GM12873 (cell line): Measurements from ENCODE around the gene SFRP2.

Experiments used
- TF ChIP-seq, protein P1 (sequence below): IDR thresholded peaks from 2 replicates; pipeline ENCODE4 v1.5.1; 2012; ENCODE audit warnings: low read depth, mild to moderate bottlenecking, moderate library complexity, low read length, control low read depth; ENCODE audit not compliant: insufficient read depth; ENCODE audit errors: missing control alignments

Gene SFRP2

DNA sequence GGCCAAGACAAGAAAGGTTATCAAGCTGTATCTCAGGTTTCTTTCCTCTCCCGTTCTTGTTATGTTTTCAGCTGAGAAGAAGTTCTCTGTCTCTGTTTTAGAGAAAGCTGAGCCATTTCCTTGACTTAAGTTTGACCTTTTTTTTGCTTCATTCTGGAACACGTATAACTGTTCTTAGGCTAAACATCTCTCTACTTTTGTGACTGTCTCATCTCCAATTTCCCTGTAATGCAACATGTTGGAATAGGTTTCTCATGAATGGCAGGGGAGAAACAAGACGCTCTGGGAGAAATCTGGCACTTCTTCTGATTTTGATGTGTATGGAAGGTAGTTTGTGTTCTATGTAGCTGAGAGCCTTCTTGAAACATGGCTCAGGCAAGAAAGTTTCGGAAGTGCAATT lies 36.2 kb upstream of the SFRP2 start:
- TF ChIP-seq, protein P1, sequence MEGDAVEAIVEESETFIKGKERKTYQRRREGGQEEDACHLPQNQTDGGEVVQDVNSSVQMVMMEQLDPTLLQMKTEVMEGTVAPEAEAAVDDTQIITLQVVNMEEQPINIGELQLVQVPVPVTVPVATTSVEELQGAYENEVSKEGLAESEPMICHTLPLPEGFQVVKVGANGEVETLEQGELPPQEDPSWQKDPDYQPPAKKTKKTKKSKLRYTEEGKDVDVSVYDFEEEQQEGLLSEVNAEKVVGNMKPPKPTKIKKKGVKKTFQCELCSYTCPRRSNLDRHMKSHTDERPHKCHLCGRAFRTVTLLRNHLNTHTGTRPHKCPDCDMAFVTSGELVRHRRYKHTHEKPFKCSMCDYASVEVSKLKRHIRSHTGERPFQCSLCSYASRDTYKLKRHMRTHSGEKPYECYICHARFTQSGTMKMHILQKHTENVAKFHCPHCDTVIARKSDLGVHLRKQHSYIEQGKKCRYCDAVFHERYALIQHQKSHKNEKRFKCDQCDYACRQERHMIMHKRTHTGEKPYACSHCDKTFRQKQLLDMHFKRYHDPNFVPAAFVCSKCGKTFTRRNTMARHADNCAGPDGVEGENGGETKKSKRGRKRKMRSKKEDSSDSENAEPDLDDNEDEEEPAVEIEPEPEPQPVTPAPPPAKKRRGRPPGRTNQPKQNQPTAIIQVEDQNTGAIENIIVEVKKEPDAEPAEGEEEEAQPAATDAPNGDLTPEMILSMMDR: no peak

DNA sequence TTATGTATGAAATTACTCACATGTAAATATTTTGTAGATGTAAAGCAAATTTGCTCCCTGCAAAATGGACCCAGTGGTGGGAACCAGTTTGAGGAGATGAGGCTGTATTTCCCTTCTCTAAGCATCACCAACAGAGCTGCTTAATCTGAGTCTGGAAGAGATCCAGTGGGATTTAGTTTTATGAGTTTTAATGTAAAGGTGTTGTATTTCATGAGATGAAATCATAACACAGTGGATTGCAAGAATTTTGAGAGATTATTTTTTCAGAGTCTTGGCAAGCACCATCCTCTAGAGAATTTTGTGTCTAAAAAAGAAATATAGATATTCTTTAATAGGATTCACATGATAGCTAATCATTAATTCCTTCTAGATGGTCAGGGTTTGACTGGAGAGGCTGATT lies 35.6 kb upstream of the SFRP2 start:
- TF ChIP-seq, protein P1: no peak

DNA sequence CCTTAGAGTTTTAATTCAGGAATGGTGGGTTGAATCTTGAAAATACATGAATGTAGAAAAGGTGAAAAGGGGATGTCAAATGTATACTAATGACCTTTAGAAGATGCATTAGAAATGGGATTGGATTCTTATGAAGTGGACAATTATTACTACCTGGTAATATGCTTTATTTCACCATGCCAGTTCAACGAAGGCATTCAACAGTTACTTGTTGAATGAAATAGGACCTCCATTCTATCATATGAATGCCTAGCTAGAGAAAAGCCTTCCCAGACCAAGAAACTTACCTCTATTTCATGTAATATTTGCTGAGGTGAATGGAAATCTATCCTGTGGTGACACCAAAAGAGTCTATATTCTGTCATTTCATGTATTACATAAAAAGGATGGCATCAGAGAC lies 34.6 kb upstream of the SFRP2 start:
- TF ChIP-seq, protein P1: no peak

DNA sequence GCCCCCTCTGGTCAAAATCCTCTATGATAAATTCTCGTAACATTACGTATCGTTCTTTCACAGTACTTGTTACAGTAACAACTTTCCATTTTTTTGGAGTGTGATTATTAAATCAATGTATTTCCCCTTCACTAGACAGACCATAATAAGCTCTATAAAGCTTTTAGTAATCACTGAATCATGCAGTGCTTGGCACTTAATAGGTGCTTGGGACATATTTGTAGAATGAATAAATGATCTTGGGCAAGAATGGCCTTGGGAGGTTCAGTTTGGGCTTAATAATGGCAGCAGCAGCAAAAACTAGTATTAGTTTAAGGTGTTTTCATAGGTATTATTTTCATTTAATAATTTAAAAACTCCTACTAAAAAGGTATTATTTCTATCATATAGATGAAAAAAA lies 33.4 kb upstream of the SFRP2 start:
- TF ChIP-seq, protein P1: no peak

DNA sequence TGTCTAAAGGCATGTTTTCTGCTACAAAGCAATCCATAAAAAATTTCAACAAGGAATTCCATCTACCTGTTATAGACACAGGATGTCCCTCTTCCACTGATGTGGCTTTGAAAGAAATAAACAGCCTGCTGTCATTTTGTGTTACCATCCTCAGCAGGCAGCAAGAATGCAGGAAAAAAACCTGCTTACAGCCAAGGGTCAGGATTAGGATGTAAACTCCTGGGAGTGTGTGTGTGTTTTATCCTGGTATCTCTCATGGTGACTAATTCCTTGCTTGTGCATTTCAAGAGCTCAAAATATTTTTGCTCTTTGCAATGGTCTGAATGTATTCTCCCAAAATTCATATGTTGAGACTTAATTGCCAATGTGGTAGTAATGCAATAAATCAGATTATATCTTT lies 28.6 kb upstream of the SFRP2 start:
- TF ChIP-seq, protein P1: no peak

DNA sequence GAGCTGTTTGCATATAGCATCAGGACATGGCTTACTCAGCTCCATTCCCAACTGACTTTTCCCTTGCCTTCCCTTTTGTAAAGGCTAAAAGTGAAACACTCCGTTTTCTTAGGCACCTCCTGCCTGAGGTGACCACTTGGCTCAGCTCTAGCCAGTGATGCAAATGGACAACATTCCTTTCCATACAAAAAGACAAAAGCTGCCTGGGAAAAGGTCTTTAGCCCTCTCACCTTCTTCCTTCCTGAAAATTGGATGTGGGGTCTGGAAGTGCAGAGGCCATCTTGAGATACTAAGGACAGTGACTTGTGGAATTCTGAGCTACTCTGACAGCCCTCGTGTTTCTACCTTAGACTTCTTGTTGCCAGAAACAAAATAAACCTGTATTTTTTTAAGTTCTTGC lies 27.7 kb upstream of the SFRP2 start:
- TF ChIP-seq, protein P1: no peak

DNA sequence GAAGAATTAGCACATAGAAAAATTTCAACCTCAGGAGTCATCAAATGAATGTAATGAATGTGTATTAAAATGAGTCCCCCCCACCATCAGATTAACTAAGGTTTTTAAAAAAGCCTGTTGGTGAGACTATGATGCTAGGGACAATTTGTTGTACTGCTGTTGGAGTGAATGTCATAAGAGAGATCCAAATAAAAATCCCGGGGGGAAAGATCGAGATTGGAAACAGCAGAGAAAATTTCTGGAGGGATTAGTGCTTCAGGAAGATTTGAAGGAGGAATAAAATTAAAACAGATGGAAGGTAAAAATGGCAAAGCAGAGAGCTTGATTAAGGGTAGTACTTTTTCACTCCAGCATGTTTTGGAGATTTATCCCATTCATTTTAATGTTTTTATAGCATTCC lies 25.9 kb upstream of the SFRP2 start:
- TF ChIP-seq, protein P1: no peak
